Neural progenitor cell (in vitro differentiated cells): ENCODE data around the gene GNPAT.

Source experiments
- CTCF ChIP-seq: fragments of 200-600 bp; sonication (generic); IDR thresholded peaks from 2 replicates; pipeline ENCODE4 v1.5.1; 2017; ENCODE audit warnings: antibody characterized with exemption, mild to moderate bottlenecking
- EZH2 ChIP-seq: fragments of 200-600 bp; sonication (generic); IDR thresholded peaks from 2 replicates; pipeline ENCODE4 v1.6.1; 2017; ENCODE audit warnings: antibody characterized with exemption, mild to moderate bottlenecking, moderate library complexity

DNA sequence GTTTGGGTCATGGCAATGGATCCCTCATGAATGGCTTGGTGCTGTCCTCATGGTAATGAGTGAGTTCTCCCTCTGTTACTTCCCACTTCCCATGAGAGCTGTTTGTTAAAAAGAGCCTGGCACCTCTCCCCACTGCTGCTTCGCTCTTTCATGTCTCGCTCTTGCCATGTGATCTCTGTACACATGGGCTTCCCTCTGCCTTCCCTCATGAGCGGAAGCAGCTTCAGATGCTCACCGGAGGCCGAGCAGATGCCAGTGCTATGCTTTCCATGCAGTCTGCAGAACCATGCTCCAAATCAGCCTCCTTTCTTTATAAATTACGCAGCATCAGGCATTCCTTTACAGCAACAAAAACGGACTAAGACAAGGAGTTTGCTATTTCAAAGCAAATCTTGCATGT is 14.9 kb upstream of the GNPAT start:
- TF ChIP-seq CTCF = no peak
- no peak for TF ChIP-seq EZH2
